Gastrocnemius medialis (tissue), 4 donors: ENCODE results near the gene PPP2R2B.

Experiments
- POLR2A ChIP-seq, 2 donors: fragments of 450-650 bp; IDR thresholded peaks; one replicate each; pipeline ENCODE4 v1.6.1; 2017; ENCODE audit warnings: antibody characterized with exemption in 2 of 2, mild to moderate bottlenecking in 2 of 2, moderate library complexity in 2 of 2
- TF ChIP-seq, protein P1 (sequence below), 5 experiments: fragments of 450-650 bp in 3 of 5; fragments of 200-600 bp in 2 of 5; sonication (generic) in 2 of 5; IDR thresholded peaks in 4 of 5; conservative IDR thresholded peaks in 1 of 5; 1 replicate in 4 of 5; 2 replicates in 1 of 5; pipeline ENCODE4 v1.5.1; 2016 to 2019; ENCODE audit warnings: antibody characterized with exemption in 5 of 5, mild to moderate bottlenecking in 3 of 5, moderate library complexity in 3 of 5

DNA sequence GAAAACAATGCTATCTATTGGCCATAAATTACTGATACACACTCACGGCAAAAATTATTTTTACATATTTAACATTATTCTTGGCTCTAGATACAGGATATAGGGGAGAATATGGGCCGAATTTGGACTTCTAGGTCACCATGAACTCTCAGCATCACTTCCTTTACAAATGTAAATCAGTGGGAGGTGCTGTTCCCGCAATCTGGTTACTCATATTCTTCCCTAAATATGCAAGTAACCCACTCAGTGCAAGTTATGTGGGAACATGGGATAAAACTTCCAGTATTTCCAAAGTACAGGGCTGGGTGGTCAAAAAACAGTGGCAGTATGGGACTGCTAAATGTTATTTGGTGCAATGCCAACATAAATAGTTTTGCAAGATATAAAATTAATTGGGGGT lies 145.6 kb downstream of the PPP2R2B start:
- TF ChIP-seq, protein P1, sequence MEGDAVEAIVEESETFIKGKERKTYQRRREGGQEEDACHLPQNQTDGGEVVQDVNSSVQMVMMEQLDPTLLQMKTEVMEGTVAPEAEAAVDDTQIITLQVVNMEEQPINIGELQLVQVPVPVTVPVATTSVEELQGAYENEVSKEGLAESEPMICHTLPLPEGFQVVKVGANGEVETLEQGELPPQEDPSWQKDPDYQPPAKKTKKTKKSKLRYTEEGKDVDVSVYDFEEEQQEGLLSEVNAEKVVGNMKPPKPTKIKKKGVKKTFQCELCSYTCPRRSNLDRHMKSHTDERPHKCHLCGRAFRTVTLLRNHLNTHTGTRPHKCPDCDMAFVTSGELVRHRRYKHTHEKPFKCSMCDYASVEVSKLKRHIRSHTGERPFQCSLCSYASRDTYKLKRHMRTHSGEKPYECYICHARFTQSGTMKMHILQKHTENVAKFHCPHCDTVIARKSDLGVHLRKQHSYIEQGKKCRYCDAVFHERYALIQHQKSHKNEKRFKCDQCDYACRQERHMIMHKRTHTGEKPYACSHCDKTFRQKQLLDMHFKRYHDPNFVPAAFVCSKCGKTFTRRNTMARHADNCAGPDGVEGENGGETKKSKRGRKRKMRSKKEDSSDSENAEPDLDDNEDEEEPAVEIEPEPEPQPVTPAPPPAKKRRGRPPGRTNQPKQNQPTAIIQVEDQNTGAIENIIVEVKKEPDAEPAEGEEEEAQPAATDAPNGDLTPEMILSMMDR (IDR thresholded peaks at IDR 0.05 in 4 of 5, conservative IDR thresholded peaks at IDR 0.05 in 1 of 5) = no peak
- no peak for TF ChIP-seq POLR2A (IDR thresholded peaks at IDR 0.05)
